Endodermal cell (in vitro differentiated cells): ENCODE data around the gene ZFYVE26. TPM values are rescaled to one million over a fixed set of nuclear protein-coding genes. Genes with fewer than 3 reads are reported as not detected.

Experiments used
- DNase-seq: peaks from one replicate; pipeline ENCODE4 v3.0.0-alpha.2; 2017
- H3K27ac ChIP-seq: 2 replicates; pipeline ENCODE4 v1.5.1; 2013; ENCODE audit warnings: mild to moderate bottlenecking, low read depth, low read length, moderate library complexity
- H3K27me3 ChIP-seq: 2 replicates; pipeline ENCODE4 v1.6.1; 2013; ENCODE audit warnings: mild to moderate bottlenecking, low read length, moderate library complexity; ENCODE audit not compliant: insufficient read depth, control insufficient read depth, poor library complexity, severe bottlenecking
- H3K36me3 ChIP-seq: 2 replicates; pipeline ENCODE4 v1.7.0; 2013; ENCODE audit warnings: mild to moderate bottlenecking, low read length, moderate library complexity; ENCODE audit not compliant: control insufficient read depth, insufficient read depth
- H3K4me1 ChIP-seq: one replicate; pipeline ENCODE4 v1.7.0; 2013; ENCODE audit warnings: low read length; ENCODE audit not compliant: control insufficient read depth, insufficient read depth
- H3K4me3 ChIP-seq: 2 replicates; pipeline ENCODE4 v1.5.1; 2013; ENCODE audit warnings: mild to moderate bottlenecking, low read length, moderate library complexity
- H3K9ac ChIP-seq: 2 replicates; pipeline ENCODE4 v1.6.1; 2013; ENCODE audit warnings: mild to moderate bottlenecking, low read length, moderate library complexity; ENCODE audit not compliant: poor library complexity, severe bottlenecking; ENCODE audit errors: extremely low read depth
- H3K9me3 ChIP-seq: 2 replicates; pipeline ENCODE4 v1.6.1; 2013; ENCODE audit warnings: mild to moderate bottlenecking, low read length, moderate library complexity; ENCODE audit not compliant: control insufficient read depth
- H3K27ac Mint-ChIP-seq: 2 replicates; pipeline ENCODE4 v1.8.0; 2020; ENCODE audit warnings: mixed read lengths
- H3K27me3 Mint-ChIP-seq: 2 replicates; pipeline ENCODE4 v1.8.0; 2021; ENCODE audit warnings: mild to moderate bottlenecking, mixed read lengths; ENCODE audit not compliant: insufficient read depth
- H3K36me3 Mint-ChIP-seq: 2 replicates; pipeline ENCODE4 v1.8.0; 2020; ENCODE audit warnings: low read depth, mixed read lengths
- H3K4me1 Mint-ChIP-seq: 2 replicates; pipeline ENCODE4 v1.8.0; 2020; ENCODE audit warnings: mixed read lengths
- H3K4me3 Mint-ChIP-seq: 2 replicates; pipeline ENCODE4 v1.8.0; 2020; ENCODE audit warnings: mild to moderate bottlenecking, moderate library complexity, mixed read lengths
- H3K9me3 Mint-ChIP-seq: 2 replicates; pipeline ENCODE4 v1.8.0; 2020; ENCODE audit warnings: mild to moderate bottlenecking, mixed read lengths
- CTCF ChIP-seq: fragments of 200-600 bp; sonication (generic); conservative IDR thresholded peaks from 2 replicates; pipeline ENCODE4 v1.5.0; 2021; ENCODE audit warnings: antibody characterized with exemption, mild to moderate bottlenecking
- WGBS, 2 experiments: methylation state at CpG; one replicate each; pipeline versions ENCODE4 v1.1.5 to v1.1.7; 2013; ENCODE audit warnings: missing lambda C conversion rate in 2 of 2, mixed read lengths in 1 of 2; ENCODE audit not compliant: insufficient coverage in 1 of 2, insufficient read length in 1 of 2; 5-methylcytosine and 5-hydroxymethylcytosine counted together
- total RNA-seq, 2 donors: library from RNA; stranded (reverse); fragmentation: NEBNext Ultra II Directional in 1 of 2; extraction: Animal tissue kit (Norgen Biotek cat#: 25700) in 1 of 2; gene quantifications; 2 replicates in 1 of 2; 3 replicates in 1 of 2; pipeline ENCODE4 v1.2.1, GENCODE V29; 2021

ZFYVE26 gene
- total RNA-seq, 2 donors from 2014 or later = 27.4 to 29.4 TPM

- Histone ChIP-seq H3K9me3 (no peaks in the 10 kb centered on the region), H3K9ac (no peak overlapping the region), H3K27me3 (no peaks in the 10 kb centered on the region), H3K4me1 (peaks cover 3% of the 10 kb centered on the region), H3K4me3 (no peak overlapping the region), H3K27ac (no peak overlapping the region), H3K36me3 (peaks cover 12% of the 10 kb centered on the region)
- TF ChIP-seq CTCF = no peak
- 92 to 96% methylated on average over 11 to 14 of the region's 14 CpGs for WGBS, 2 experiments
- Mint-ChIP-seq H3K4me1 (peaks cover 21% of the 10 kb centered on the region), H3K4me3 (no peak overlapping the region), H3K9me3 (no peaks in the 10 kb centered on the region), H3K27me3 (no peaks in the 10 kb centered on the region), H3K36me3 (peaks cover 7% of the 10 kb centered on the region), H3K27ac (no peak overlapping the region)
- DNase-seq = no peak
Measured at GRCh38 chr14:67817750-67818438, 1.5 kb upstream of the ZFYVE26 start.

- H3K4me3 ChIP-seq = peak overlapping the region; percentile 98
- peak overlapping the region; percentile 91 for H3K9ac ChIP-seq
- Mint-ChIP-seq H3K36me3 (peaks cover 20% of the 10 kb centered on the region), H3K9me3 (no peaks in the 10 kb centered on the region), H3K4me1 (peaks cover 19% of the 10 kb centered on the region), H3K27me3 (no peaks in the 10 kb centered on the region), H3K27ac (peak overlapping the region; percentile 99), H3K4me3 (peak overlapping the region; percentile 92)
- peaks cover 26% of the 10 kb centered on the region for H3K36me3 ChIP-seq
- H3K27me3 ChIP-seq = no peaks in the 10 kb centered on the region
- H3K9me3 ChIP-seq = no peaks in the 10 kb centered on the region
- no peak for TF ChIP-seq CTCF
- H3K4me1 ChIP-seq = peaks cover 3% of the 10 kb centered on the region
- DNase-seq = peak; percentile 49
- 6 to 8% methylated on average over 12 to 14 of the region's 14 CpGs for WGBS, 2 experiments
- no peak overlapping the region for H3K27ac ChIP-seq
Measured at GRCh38 chr14:67815573-67816225, 691 bp downstream of the ZFYVE26 start.

- H3K36me3 Mint-ChIP-seq = peaks cover 26% of the 10 kb centered on the region
- H3K9me3 Mint-ChIP-seq = no peaks in the 10 kb centered on the region
- DNase-seq = no peak
- H3K4me1 Mint-ChIP-seq = peaks cover 14% of the 10 kb centered on the region
- 0 to 36% methylated on average over 1 of the region's 2 CpGs for WGBS, 2 experiments
- H3K27ac Mint-ChIP-seq = peak overlapping the region; percentile 99
- Histone ChIP-seq H3K27ac (no peak overlapping the region), H3K9me3 (no peaks in the 10 kb centered on the region), H3K4me3 (peak overlapping the region; percentile 98), H3K36me3 (peaks cover 32% of the 10 kb centered on the region), H3K4me1 (peaks cover 3% of the 10 kb centered on the region), H3K9ac (no peak overlapping the region), H3K27me3 (no peaks in the 10 kb centered on the region)
- no peaks in the 10 kb centered on the region for H3K27me3 Mint-ChIP-seq
- H3K4me3 Mint-ChIP-seq = peak overlapping the region; percentile 92
- no peak for TF ChIP-seq CTCF
Measured at GRCh38 chr14:67814821-67815220, 1.6 kb downstream of the ZFYVE26 start.
